GM12873 (cell line): ENCODE measurements around the gene HSFX3.

ENCODE experiments used
- CTCF ChIP-seq: IDR thresholded peaks from 2 replicates; pipeline ENCODE4 v1.5.1; 2012; ENCODE audit warnings: low read depth, mild to moderate bottlenecking, moderate library complexity, low read length, control low read depth; ENCODE audit not compliant: insufficient read depth; ENCODE audit errors: missing control alignments

The HSFX3 gene

GRCh38 chrX:149508467-149508866 is 41.3 kb downstream of the HSFX3 start:
- no peak for TF ChIP-seq CTCF

GRCh38 chrX:149506349-149506748 is 43.4 kb downstream of the HSFX3 start:
- no peak for TF ChIP-seq CTCF

- TF ChIP-seq CTCF: no peak
Measured at GRCh38 chrX:149505671-149506070, 44.1 kb downstream of the HSFX3 start.

- no peak for TF ChIP-seq CTCF
Measured at GRCh38 chrX:149504915-149505651, 44.6 kb downstream of the HSFX3 start, which contains the start of gene IDS. Gene IDS, minus strand, starts transcription at chrX:149505306. Its CDS starts 169 bp downstream, at chrX:149505137.

- TF ChIP-seq CTCF: peak; percentile 78
Measured at GRCh38 chrX:149504226-149504914, 45.4 kb downstream of the HSFX3 start.

- no peak for TF ChIP-seq CTCF
Measured at GRCh38 chrX:149499766-149500165, 50.0 kb downstream of the HSFX3 start.

GRCh38 chrX:149498767-149499166 is 51.0 kb downstream of the HSFX3 start:
- TF ChIP-seq CTCF: no peak
